Activated CD8-positive, alpha-beta memory T cell treated with anti-CD3 and anti-CD28 coated beads for 4 hours (primary cell): ENCODE measurements around the gene MT1G.
"Not testable (repeated sequence)": the region's sequence is repeated elsewhere in the genome, so short reads cannot be mapped to it uniquely, and the experiment has no call there.

Experiments used
- DNase-seq, 2 donors: peaks; one replicate each; pipeline ENCODE4 v3.0.0-alpha.2; 2020; ENCODE audit warnings: low read depth in 2 of 2

The MT1G gene

DNA sequence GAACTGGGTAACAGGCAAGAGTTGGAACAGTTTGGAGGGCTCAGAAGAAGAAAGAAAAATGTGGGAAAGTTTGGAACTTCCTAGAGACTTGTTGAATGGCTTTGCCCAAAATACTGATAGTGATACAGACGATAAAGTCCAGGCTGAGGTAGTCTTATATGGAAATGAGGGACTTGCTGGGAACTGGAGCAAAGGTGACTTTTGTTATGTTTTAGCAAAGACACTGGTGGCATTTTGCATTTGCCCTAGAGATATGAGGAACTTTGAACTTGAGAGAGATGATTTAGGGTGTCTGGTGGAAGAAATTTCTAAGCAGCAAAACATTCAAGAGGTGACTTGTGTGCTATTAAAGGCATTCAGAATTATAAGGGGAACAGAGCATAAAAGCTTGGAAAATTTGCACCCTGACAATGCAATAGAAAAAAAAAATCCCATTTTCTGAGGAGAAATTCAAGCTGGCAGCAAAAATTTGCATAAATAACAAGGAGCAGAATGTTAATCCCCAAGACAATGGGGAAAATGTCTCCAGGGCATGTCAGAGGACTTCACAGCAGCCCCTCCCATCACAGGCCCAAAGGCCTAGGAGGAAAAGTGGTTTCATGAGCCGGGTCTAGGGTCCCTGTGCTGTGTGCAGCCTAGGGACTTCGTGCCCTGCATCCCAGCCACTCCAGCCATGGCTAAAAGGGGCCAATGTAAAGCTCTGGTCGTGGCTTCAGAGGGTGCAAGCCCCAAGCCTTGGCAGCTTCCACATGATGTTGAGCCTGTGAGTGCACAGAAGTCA, 46.0 kb downstream of the MT1G start:
- DNase-seq: not testable (repeated sequence)

DNA sequence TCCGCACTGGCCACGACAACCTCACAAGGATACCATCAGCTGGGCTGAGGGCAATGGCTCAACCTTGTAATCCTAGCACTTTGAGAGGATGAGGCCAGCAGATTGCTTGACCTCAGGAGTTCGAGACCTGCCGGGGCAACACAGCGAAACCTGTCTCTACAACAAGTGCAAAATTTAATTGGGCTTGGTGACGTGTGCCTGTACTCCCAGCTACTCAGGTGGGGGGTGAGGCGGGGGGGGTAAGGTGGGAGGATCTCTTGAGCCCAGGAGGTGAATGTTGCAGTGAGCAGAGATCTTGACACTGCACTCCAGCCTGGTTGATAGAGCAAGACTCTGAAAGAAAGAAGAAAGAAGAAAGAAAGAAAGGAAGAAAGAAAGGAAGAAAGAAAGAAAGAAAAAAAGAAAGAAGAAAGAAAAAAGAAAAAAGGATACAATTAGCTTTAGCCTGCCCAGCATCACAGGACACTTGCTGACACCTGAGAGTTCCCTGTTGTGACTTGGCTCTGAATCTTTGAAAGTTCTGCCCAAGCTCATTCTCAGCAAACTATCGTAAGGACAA, 47.4 kb downstream of the MT1G start:
- DNase-seq: no peak

DNA sequence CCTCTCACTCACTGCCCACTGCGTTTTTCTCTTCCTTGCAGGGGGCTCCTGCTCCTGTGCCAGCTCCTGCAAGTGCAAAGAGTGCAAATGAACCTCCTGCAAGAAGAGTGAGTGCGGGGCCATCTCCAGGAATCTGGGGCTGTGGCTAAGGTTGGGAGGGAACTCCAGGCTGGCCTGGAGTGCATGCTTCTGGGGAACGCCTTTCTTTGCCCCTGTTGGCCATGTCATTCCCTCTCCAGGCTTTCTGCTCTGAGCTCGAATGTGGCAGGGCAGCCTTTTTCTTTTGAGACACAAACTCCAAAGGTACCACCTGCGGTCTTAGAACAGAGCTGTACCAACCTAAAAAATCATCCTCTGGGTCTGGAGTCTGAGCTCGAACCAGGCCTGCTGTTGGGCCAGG, 49.7 kb downstream of the MT1G start:
- no peak for DNase-seq

DNA sequence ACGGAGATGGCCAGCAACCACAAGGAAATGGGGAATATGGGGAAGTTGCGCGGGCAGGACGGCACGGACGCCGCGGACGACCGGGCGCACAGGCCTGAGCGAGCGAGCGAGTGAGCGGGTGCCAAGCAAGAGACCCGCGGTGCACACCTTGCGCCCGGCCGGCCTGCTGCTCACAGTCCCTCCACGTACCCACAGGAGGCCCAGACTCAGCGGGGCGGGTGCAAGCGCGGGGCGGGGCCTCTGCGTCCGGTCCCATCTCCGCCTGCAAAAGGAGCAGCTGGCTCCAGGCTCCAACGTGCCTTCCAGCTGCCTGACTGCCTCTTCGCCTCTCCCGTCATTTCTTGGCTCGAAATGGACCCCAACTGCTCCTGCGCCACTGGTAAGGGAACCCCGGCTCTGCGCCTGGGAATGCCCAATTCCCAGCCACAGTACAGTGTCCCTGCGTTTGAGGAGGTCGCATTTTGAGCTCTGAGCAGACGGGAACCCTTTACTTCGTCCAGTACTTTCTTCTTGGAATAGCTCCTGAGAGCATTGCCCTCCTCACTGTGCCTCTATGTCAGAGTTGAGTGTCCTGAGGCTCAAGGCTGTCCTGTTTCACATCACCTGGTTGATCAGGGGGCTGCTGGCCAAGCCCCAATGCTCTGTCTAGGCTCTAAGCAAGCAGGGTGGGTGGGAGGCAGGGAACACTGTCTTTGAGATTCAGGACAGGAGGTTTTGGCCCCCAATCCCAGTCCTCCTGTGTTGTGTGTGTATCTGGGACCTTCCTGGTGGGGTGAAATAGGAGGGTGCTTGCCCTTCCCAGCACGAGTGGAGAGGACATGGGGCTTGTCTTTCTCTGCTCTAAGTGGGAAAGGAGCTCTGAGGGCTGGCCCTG, 50.4 kb downstream of the MT1G start:
- no peak for DNase-seq
